Upper lobe of right lung (tissue), 1 donor: Measurements from ENCODE around the gene RXFP4. TPM values are rescaled to one million over a fixed set of nuclear protein-coding genes. Genes with fewer than 3 reads are reported as not detected.
"Not testable (repeated sequence)": the region's sequence is repeated elsewhere in the genome, so short reads cannot be mapped to it uniquely, and the experiment has no call there.

Experiments used
- ATAC-seq: fragments of 200-7000 bp; cut with Tn5 transposase; one replicate; pipeline ENCODE4 v1.9.1; 2020; ENCODE audit warnings: mild to moderate bottlenecking, moderate library complexity
- DNase-seq: peaks from one replicate; pipeline ENCODE4 v3.0.0-alpha.2; 2020
- H3K27ac ChIP-seq: fragments of 200-600 bp; one replicate; pipeline ENCODE4 v1.8.0; 2022
- H3K27me3 ChIP-seq: fragments of 200-600 bp; one replicate; pipeline ENCODE4 v1.8.0; 2022; ENCODE audit warnings: mild to moderate bottlenecking
- H3K36me3 ChIP-seq: fragments of 200-600 bp; one replicate; pipeline ENCODE4 v1.8.0; 2022
- H3K4me1 ChIP-seq: fragments of 200-600 bp; one replicate; pipeline ENCODE4 v1.8.0; 2022
- H3K4me3 ChIP-seq: fragments of 200-600 bp; one replicate; pipeline ENCODE4 v1.8.0; 2022; ENCODE audit warnings: mild to moderate bottlenecking
- H3K9me3 ChIP-seq: fragments of 200-600 bp; one replicate; pipeline ENCODE4 v1.8.0; 2022
- CTCF ChIP-seq: fragments of 200-600 bp; IDR thresholded peaks from one replicate; pipeline ENCODE4 v1.8.0; 2022; ENCODE audit warnings: antibody characterized with exemption
- intact Hi-C: fragments of 100-400 bp; cut with DNase I; formaldehyde crosslinking; loops from one replicate; pipeline ENCODE4 v1.11.0; 2022
- total RNA-seq: library from RNA; stranded (reverse); fragmentation: NEBNext Ultra II Directional; extraction: Animal tissue kit (Norgen Biotek cat#: 25700); gene quantifications from one replicate; pipeline ENCODE4 v1.2.1, GENCODE V29; 2021
- donor health status: DM: no; HTN: yes; CAD: no; lungs with severe emphysema.

Gene RXFP4
- total RNA-seq, 1 donor from 2014 or later = not detected

- Histone ChIP-seq H3K9me3 (no peaks in the 10 kb centered on the region), H3K4me3 (no peak overlapping the region), H3K4me1 (peaks cover 54% of the 10 kb centered on the region), H3K27ac (peak overlapping the region; percentile 93), H3K27me3 (no peaks in the 10 kb centered on the region), H3K36me3 (no peaks in the 10 kb centered on the region)
- ATAC-seq (no peak), DNase-seq (no peak)
- no peak for TF ChIP-seq CTCF
- intact Hi-C loops = no loop called here
These were observed 40.7 kb downstream of the RXFP4 start for GRCh38 chr1:155982106-155982505.

- no peak for TF ChIP-seq CTCF
- no peaks in the 10 kb centered on the region for H3K9me3 ChIP-seq
- peak overlapping the region; percentile 0 for H3K4me3 ChIP-seq
- intact Hi-C loops = no loop called here
- peak overlapping the region; percentile 93 for H3K27ac ChIP-seq
- H3K4me1 ChIP-seq = peaks cover 50% of the 10 kb centered on the region
- no peak for ATAC-seq
- no peak for DNase-seq
- no peaks in the 10 kb centered on the region for H3K27me3 ChIP-seq
- no peaks in the 10 kb centered on the region for H3K36me3 ChIP-seq
These were observed 42.0 kb downstream of the RXFP4 start for GRCh38 chr1:155983191-155984024.

GRCh38 chr1:155984341-155984740 lies 42.9 kb downstream of the RXFP4 start:
- Histone ChIP-seq H3K4me1 (peaks cover 51% of the 10 kb centered on the region), H3K4me3 (no peak overlapping the region), H3K27ac (peak overlapping the region; percentile 93), H3K27me3 (no peaks in the 10 kb centered on the region), H3K36me3 (no peaks in the 10 kb centered on the region), H3K9me3 (no peaks in the 10 kb centered on the region)
- DNase-seq = no peak
- intact Hi-C loops = no loop called here
- no peak for TF ChIP-seq CTCF
- ATAC-seq = no peak

- peaks cover 49% of the 10 kb centered on the region for H3K4me1 ChIP-seq
- not testable (repeated sequence) for H3K36me3 ChIP-seq, H3K27me3 ChIP-seq, H3K27ac ChIP-seq, ATAC-seq, H3K9me3 ChIP-seq, DNase-seq, H3K4me3 ChIP-seq
- intact Hi-C loops = loop anchor here (5.0 kb wide), 1 partner anchor 43 kb away; the partner anchor contains the start of gene RXFP4
These were observed 43.6 kb downstream of the RXFP4 start for GRCh38 chr1:155984903-155985645.

- DNase-seq (peak; percentile 85), ATAC-seq (peak; percentile 94)
- intact Hi-C loops = loop anchor here (5.0 kb wide), 1 partner anchor 47 kb away; the partner anchor contains the start of gene RXFP4
- Histone ChIP-seq H3K36me3 (no peaks in the 10 kb centered on the region), H3K27me3 (no peaks in the 10 kb centered on the region), H3K9me3 (no peaks in the 10 kb centered on the region), H3K4me3 (peak overlapping the region; percentile 41), H3K27ac (peak overlapping the region; percentile 47), H3K4me1 (peaks cover 24% of the 10 kb centered on the region)
- TF ChIP-seq CTCF = peak; percentile 99
These were observed 48.0 kb downstream of the RXFP4 start for GRCh38 chr1:155989242-155990004.
